ENCODE results near the gene HOGA1.

The HOGA1 gene

DNA sequence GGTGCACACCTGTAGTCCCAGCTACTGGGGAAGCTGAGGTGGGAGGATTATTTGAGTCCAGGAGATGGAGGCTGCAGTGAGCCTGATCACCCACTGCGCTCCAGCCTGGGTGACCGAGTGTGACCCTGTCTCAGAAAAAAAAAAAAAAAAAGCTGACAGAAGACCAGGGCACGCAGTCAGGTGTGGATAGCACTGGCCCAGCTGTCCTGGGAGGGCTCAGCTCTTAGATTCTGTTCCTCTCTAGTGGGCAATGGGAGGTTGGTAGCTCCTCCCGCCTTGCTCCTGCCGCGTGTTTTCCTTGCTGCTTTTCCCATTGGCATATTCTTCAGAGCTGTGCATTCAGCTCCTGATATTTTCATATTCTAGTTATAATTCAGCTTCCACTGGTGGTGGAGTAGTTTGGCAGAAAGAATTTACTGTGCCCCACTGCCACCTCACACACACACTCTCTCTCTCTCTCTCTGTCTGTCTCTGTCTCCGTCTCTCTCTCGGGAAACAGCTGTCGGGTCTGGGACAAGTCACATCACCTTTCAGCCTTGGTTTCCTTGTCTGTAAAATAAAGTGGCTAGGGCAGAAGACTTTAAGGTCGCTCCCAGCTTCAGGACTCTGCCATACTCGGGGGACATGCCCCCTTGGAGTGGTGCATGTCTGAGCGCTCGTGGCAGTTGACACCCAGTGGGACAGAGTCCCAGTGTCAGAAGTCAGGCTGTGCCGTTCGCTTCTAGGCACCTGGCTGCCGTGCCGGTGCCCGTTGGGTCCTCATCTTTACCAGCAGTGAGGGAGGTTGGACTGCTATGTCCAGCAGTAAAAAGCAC, 37.5 kb upstream of the HOGA1 start:
- Histone ChIP-seq H4K20me1 (ENCODE audit: insufficient read depth, low read length) (no peaks in the 10 kb centered on the region), H3K9me2 (replicated peaks; ENCODE audit: insufficient read depth, low read length) (no peaks in the 10 kb centered on the region), H3K9ac (ENCODE audit: low read length) (no peak overlapping the region), H3K27me3 (replicated peaks; ENCODE audit: insufficient read depth, low read length) (no peaks in the 10 kb centered on the region), H3K4me1 (ENCODE audit: low read length) (no peaks in the 10 kb centered on the region), H3K27ac (ENCODE audit: low read length) (no peak overlapping the region), H3K9me3 (replicated peaks; ENCODE audit: insufficient read depth, low read length) (no peaks in the 10 kb centered on the region), H3K79me2 (ENCODE audit: low read length) (no peaks in the 10 kb centered on the region), H2AFZ (ENCODE audit: low read length) (no peak overlapping the region), H3K4me2 (ENCODE audit: low read depth, low read length) (no peak overlapping the region), H3F3A (ENCODE audit: insufficient read depth, low read length) (no peaks in the 10 kb centered on the region), H3K4me3 (ENCODE audit: low read length) (no peak overlapping the region), H3K36me3 (replicated peaks; ENCODE audit: insufficient read depth, low read length) (no peaks in the 10 kb centered on the region)
- DNase-seq, result no peak
- TF ChIP-seq EZH2phosphoT487 (IDR thresholded peaks at IDR 0.05; ENCODE audit: low read length), result no peak
- TF ChIP-seq EZH2 (optimal IDR thresholded peaks at IDR 0.05; ENCODE audit: low read depth, low read length), result no peak
- TF ChIP-seq, protein P1, sequence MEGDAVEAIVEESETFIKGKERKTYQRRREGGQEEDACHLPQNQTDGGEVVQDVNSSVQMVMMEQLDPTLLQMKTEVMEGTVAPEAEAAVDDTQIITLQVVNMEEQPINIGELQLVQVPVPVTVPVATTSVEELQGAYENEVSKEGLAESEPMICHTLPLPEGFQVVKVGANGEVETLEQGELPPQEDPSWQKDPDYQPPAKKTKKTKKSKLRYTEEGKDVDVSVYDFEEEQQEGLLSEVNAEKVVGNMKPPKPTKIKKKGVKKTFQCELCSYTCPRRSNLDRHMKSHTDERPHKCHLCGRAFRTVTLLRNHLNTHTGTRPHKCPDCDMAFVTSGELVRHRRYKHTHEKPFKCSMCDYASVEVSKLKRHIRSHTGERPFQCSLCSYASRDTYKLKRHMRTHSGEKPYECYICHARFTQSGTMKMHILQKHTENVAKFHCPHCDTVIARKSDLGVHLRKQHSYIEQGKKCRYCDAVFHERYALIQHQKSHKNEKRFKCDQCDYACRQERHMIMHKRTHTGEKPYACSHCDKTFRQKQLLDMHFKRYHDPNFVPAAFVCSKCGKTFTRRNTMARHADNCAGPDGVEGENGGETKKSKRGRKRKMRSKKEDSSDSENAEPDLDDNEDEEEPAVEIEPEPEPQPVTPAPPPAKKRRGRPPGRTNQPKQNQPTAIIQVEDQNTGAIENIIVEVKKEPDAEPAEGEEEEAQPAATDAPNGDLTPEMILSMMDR (IDR thresholded peaks at IDR 0.05; ENCODE audit: low read length), result no peak

DNA sequence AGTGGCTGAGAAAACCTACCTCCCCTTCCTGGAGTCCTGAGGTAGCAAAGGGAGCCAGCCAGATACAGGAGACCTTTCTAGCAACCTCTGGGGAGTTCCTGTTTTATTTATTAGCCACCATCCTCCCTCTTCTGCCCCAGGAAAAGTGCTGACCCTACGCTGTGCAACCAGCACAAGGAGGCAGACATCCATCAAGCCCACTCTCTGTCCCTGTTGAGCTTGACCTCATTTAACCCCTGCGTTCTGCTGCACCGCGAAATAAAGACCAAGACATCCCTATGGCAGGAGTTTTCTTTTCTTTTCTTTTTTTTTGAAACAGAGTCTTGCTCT, 37.0 kb upstream of the HOGA1 start:
- Histone ChIP-seq H3K4me3 (ENCODE audit: low read length) (no peak overlapping the region), H3F3A (ENCODE audit: insufficient read depth, low read length) (no peaks in the 10 kb centered on the region), H3K4me1 (ENCODE audit: low read length) (no peaks in the 10 kb centered on the region), H3K79me2 (ENCODE audit: low read length) (no peaks in the 10 kb centered on the region), H3K27me3 (replicated peaks; ENCODE audit: insufficient read depth, low read length) (no peaks in the 10 kb centered on the region), H2AFZ (ENCODE audit: low read length) (no peak overlapping the region), H3K9me3 (replicated peaks; ENCODE audit: insufficient read depth, low read length) (no peaks in the 10 kb centered on the region), H3K9ac (ENCODE audit: low read length) (no peak overlapping the region), H3K4me2 (ENCODE audit: low read depth, low read length) (no peak overlapping the region), H4K20me1 (ENCODE audit: insufficient read depth, low read length) (no peaks in the 10 kb centered on the region), H3K9me2 (replicated peaks; ENCODE audit: insufficient read depth, low read length) (no peaks in the 10 kb centered on the region), H3K36me3 (replicated peaks; ENCODE audit: insufficient read depth, low read length) (no peaks in the 10 kb centered on the region), H3K27ac (ENCODE audit: low read length) (no peak overlapping the region)
- no peak for DNase-seq
- TF ChIP-seq EZH2 (optimal IDR thresholded peaks at IDR 0.05; ENCODE audit: low read depth, low read length) (no peak), EZH2phosphoT487 (IDR thresholded peaks at IDR 0.05; ENCODE audit: low read length) (no peak)
- TF ChIP-seq, protein P1 (IDR thresholded peaks at IDR 0.05; ENCODE audit: low read length), result no peak

DNA sequence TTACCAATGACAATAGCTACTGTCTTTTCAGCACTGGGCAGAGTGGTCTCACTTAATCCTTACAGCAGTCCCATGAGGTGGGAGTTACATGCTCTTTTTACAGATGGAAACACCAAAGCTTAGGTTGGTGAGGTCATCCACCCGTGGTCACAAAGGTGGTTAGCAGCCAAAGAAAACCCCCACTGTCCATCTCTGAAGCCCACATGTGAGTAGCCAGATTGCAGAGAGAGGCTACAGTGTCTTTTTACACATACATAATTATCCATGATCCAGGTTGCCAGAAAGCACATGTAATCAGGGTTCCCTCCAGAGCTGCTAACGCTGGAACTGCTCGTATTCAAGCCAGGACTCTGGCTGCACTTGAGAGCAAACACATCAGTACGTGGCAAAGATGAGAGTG, 36.2 kb upstream of the HOGA1 start:
- H3K9me3 ChIP-seq (replicated peaks; ENCODE audit: insufficient read depth, low read length), result no peaks in the 10 kb centered on the region
- no peak overlapping the region for H3K4me3 ChIP-seq (ENCODE audit: low read length)
- H3K27ac ChIP-seq (ENCODE audit: low read length), result no peak overlapping the region
- no peaks in the 10 kb centered on the region for H4K20me1 ChIP-seq (ENCODE audit: insufficient read depth, low read length)
- no peaks in the 10 kb centered on the region for H3K4me1 ChIP-seq (ENCODE audit: low read length)
- H3K9me2 ChIP-seq (replicated peaks; ENCODE audit: insufficient read depth, low read length), result no peaks in the 10 kb centered on the region
- TF ChIP-seq EZH2 (optimal IDR thresholded peaks at IDR 0.05; ENCODE audit: low read depth, low read length) (no peak), EZH2phosphoT487 (IDR thresholded peaks at IDR 0.05; ENCODE audit: low read length) (no peak)
- TF ChIP-seq, protein P1 (IDR thresholded peaks at IDR 0.05; ENCODE audit: low read length), result no peak
- H3K79me2 ChIP-seq (ENCODE audit: low read length), result no peaks in the 10 kb centered on the region
- no peak for DNase-seq
- H3K4me2 ChIP-seq (ENCODE audit: low read depth, low read length), result no peak overlapping the region
- H2AFZ ChIP-seq (ENCODE audit: low read length), result no peak overlapping the region
- H3F3A ChIP-seq (ENCODE audit: insufficient read depth, low read length), result no peaks in the 10 kb centered on the region
- no peak overlapping the region for H3K9ac ChIP-seq (ENCODE audit: low read length)
- H3K36me3 ChIP-seq (replicated peaks; ENCODE audit: insufficient read depth, low read length), result no peaks in the 10 kb centered on the region
- H3K27me3 ChIP-seq (replicated peaks; ENCODE audit: insufficient read depth, low read length), result no peaks in the 10 kb centered on the region
